Posterior vena cava (tissue), 2 donors: ENCODE data around the gene ADH1B. TPM values are rescaled to one million over a fixed set of nuclear protein-coding genes. Genes with fewer than 3 reads are reported as not detected.

ENCODE experiments used
- DNase-seq: peaks from one replicate; pipeline ENCODE4 v3.0.0-alpha.2; 2020; ENCODE audit warnings: low spot score
- intact Hi-C, 2 donors: fragments of 100-400 bp; cut with DNase I; formaldehyde crosslinking; loops; one replicate each; pipeline versions ENCODE4 v1.14.1 to v1.14.2; 2022 to 2023
- total RNA-seq, 2 donors: library from RNA; stranded (reverse); fragmentation: NEBNext Ultra II Directional; extraction: Animal tissue kit (Norgen Biotek cat#: 25700); gene quantifications; one replicate each; pipeline ENCODE4 v1.2.1, GENCODE V29; 2021
- donor health status: DM: yes; HTN: yes; CAD: no.
- donor health status: DM: yes; HTN: yes; CAD: no.

The ADH1B gene
- total RNA-seq, 2 donors from 2014 or later, result 529 TPM

GRCh38 chr4:99275050-99275449 lies 46.2 kb downstream of the ADH1B start:
- no peak for DNase-seq
- intact Hi-C loops, result no loop called here

DNA sequence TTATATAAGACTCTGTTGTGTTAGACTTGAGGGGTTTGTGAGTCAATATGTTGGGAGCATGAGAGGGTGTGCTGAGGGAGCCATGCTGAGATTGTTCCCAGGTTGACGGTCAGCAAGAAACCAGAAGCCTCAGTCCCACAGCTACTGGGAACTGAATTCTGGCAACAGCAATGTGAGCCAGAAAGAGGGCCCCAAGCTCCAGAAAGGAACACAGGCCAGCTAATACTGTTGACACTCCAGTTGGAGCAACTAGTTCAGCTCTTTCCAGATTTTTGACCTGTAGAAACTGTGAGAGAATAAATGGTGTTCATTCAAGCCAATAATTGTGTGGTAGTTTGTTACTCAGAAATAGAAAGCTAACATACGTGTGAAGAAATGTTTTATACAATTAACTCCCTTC lies 47.5 kb downstream of the ADH1B start:
- no peak for DNase-seq
- intact Hi-C loops, result no loop called here

GRCh38 chr4:99264927-99265326 lies 56.3 kb downstream of the ADH1B start:
- DNase-seq, result no peak
- intact Hi-C loops, result no loop called here

Other genes starting within 250 kb of the ADH1B start
- gene ADH5, start 232.6 kb downstream of the ADH1B start, total RNA-seq, result 100 to 1,000 TPM; 226 to 243 TPM
- gene ADH4, start 177.1 kb downstream of the ADH1B start, total RNA-seq, result 1 to 10 TPM in 1 of 2 donors, under 1 TPM in 1; 0.29 to 1.3 TPM
- not detected for gene ADH6, start 102.2 kb downstream of the ADH1B start, total RNA-seq
- 1 to 10 TPM; 2.0 to 2.5 TPM for gene ADH1A, start 30.4 kb downstream of the ADH1B start, total RNA-seq
- gene ADH1C, start 31.3 kb upstream of the ADH1B start, total RNA-seq, result 1 to 10 TPM; 2.6 to 3.7 TPM
- gene ADH7, start 113.9 kb upstream of the ADH1B start, total RNA-seq, result not detected
- gene C4orf17, start 189.6 kb upstream of the ADH1B start, total RNA-seq, result not detected
- 1 to 10 TPM; 3.0 to 3.1 TPM for gene TRMT10A, start 242.6 kb upstream of the ADH1B start, total RNA-seq